GM12891 (cell line): ENCODE measurements around the gene HOXA11.

Experiments used
- PAX5 ChIP-seq: IDR thresholded peaks from 2 replicates; pipeline ENCODE4 v1.6.1; 2011; ENCODE audit warnings: low read length, moderate library complexity, mild to moderate bottlenecking; ENCODE audit not compliant: insufficient read depth, severe bottlenecking
- POLR2A ChIP-seq: IDR thresholded peaks from 2 replicates; pipeline ENCODE4 v1.6.1; 2011; ENCODE audit warnings: low read depth, low read length, control low read depth
- POLR2AphosphoS5 ChIP-seq: IDR thresholded peaks from 2 replicates; pipeline ENCODE4 v1.6.1; 2011; ENCODE audit warnings: low read depth, low read length, control low read depth
- POU2F2 ChIP-seq: IDR thresholded peaks from 2 replicates; pipeline ENCODE4 v1.6.1; 2011; ENCODE audit warnings: low read depth, mild to moderate bottlenecking, control low read depth, low read length, moderate library complexity
- SPI1 ChIP-seq: IDR thresholded peaks from 2 replicates; pipeline ENCODE4 v1.6.1; 2011; ENCODE audit warnings: low read depth, low read length, control low read depth

DNA sequence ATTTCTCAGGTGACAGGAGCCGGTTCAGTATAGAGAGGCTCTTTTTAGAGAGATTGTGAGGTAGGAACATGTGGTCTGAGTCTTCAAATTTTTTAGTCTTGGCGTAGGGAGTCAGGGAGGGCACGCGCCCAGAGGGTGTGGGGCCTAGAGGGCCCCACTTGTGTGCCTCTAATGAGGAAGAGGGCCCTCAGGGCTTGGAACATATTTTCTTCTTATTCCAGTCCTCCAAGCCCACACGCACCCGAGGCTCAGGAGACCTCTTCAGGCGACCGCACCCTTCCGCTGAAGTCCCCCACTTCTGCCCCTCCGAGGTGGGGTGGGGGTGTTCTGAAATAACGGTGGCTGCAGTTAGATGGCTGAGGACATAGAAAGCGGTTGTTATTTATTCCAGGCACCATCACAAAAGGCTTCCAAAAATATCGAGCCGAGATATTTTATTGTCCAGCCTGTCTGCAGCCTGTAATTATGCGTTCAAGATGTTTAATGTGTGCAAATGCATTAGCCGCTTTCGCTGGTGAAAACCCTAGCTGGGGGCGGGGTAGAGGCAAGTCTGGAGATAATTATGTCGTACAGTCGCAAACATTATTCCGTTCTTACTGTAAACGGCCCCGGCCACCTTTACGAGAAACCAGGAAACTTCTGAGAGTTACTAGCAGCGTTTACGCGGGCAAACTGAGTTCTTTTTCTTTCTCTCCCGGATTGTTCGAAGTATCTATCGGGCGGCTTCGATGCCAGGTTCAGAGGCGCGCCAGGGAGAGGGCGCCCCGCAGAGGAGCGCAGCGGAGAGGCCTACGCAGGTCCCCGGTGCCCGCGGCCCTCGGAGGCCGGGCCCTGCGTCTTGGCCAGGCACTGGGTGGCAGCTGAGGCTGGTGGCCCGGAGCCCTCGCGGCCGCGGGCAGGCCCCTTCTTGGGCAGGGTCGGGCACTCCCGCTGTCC is 27.7 kb upstream of the HOXA11 start:
- TF ChIP-seq POLR2A (no peak), POLR2AphosphoS5 (no peak), PAX5 (no peak), POU2F2 (no peak), SPI1 (no peak)
